GM18505 (cell line): Measurements from ENCODE around the gene DMXL1.
"Not testable (repeated sequence)": the region's sequence is repeated elsewhere in the genome, so short reads cannot be mapped to it uniquely, and the experiment has no call there.

Source experiments
- ATAC-seq: cut with Tn5 transposase; IDR thresholded peaks from one replicate; pipeline ENCODE4 v1.9.1; 2021; ENCODE audit not compliant: unreplicated experiment
- POLR2A ChIP-seq: IDR thresholded peaks from 4 replicates; pipeline ENCODE4 v1.6.1; 2011; ENCODE audit warnings: borderline replicate concordance; ENCODE audit not compliant: insufficient read depth, insufficient read length; ENCODE audit errors: extremely low read depth

The DMXL1 gene

GRCh38 chr5:119074419-119074818 lies 3.5 kb downstream of the DMXL1 start:
- ATAC-seq = no peak
- no peak for TF ChIP-seq POLR2A

- ATAC-seq = not testable (repeated sequence)
Observed at GRCh38 chr5:119075269-119075668, 4.4 kb downstream of the DMXL1 start.

GRCh38 chr5:119076080-119076479 lies 5.2 kb downstream of the DMXL1 start:
- TF ChIP-seq POLR2A = no peak
- no peak for ATAC-seq

GRCh38 chr5:119077444-119077843 lies 6.6 kb downstream of the DMXL1 start:
- ATAC-seq = no peak

GRCh38 chr5:119078071-119078846 lies 7.4 kb downstream of the DMXL1 start:
- no peak for TF ChIP-seq POLR2A
- ATAC-seq = no peak

More at GRCh38 chr5:119077444-119077843, 6.6 kb downstream of the DMXL1 start:
- no peak for TF ChIP-seq POLR2A

GRCh38 chr5:119078861-119079260 lies 8.0 kb downstream of the DMXL1 start:
- no peak for ATAC-seq
- no peak for TF ChIP-seq POLR2A

GRCh38 chr5:119079318-119079921 lies 8.5 kb downstream of the DMXL1 start:
- ATAC-seq = peak; percentile 38
- TF ChIP-seq POLR2A = no peak

GRCh38 chr5:119080936-119081335 lies 10.0 kb downstream of the DMXL1 start:
- TF ChIP-seq POLR2A = no peak
- ATAC-seq = no peak

- ATAC-seq = no peak
- no peak for TF ChIP-seq POLR2A
Observed at GRCh38 chr5:119082691-119083090, 11.8 kb downstream of the DMXL1 start.

- no peak for ATAC-seq
- no peak for TF ChIP-seq POLR2A
Observed at GRCh38 chr5:119083679-119084078, 12.8 kb downstream of the DMXL1 start.

GRCh38 chr5:119088438-119088837 lies 17.6 kb downstream of the DMXL1 start:
- no peak for ATAC-seq
- TF ChIP-seq POLR2A = no peak

GRCh38 chr5:119095611-119096010 lies 24.7 kb downstream of the DMXL1 start:
- no peak for TF ChIP-seq POLR2A
- no peak for ATAC-seq

- ATAC-seq = no peak
- TF ChIP-seq POLR2A = no peak
Observed at GRCh38 chr5:119105971-119106370, 35.1 kb downstream of the DMXL1 start.

- no peak for TF ChIP-seq POLR2A
- ATAC-seq = no peak
Observed at GRCh38 chr5:119112151-119112550, 41.3 kb downstream of the DMXL1 start.
